Natural killer cell (primary cell): ENCODE results near the gene CTNS. TPM values are rescaled to one million over a fixed set of nuclear protein-coding genes. Genes with fewer than 3 reads are reported as not detected.

ENCODE experiments used
- ATAC-seq, 3 donors: fragments of 150-1000 bp in 2 of 3; fragments of 200-7000 bp in 1 of 3; cut with Tn5 transposase; 1 replicate in 1 of 3; 2 replicates in 2 of 3; pipeline ENCODE4 v1.10.0; 2021; ENCODE audit warnings: mild to moderate bottlenecking in 2 of 3, moderate library complexity in 2 of 3
- DNase-seq, 2 donors: peaks; one replicate each; pipeline versions ENCODE4 v3.0.0 to v3.0.0-alpha.2; 2013 to 2021; ENCODE audit warnings: mixed read lengths in 1 of 2
- H3K27ac ChIP-seq: one replicate; pipeline ENCODE4 v1.5.1; 2013; ENCODE audit warnings: mild to moderate bottlenecking, low read length
- H3K27me3 ChIP-seq: one replicate; pipeline ENCODE4 v1.6.1; 2013; ENCODE audit warnings: low read length; ENCODE audit not compliant: control insufficient read depth, insufficient read depth
- H3K36me3 ChIP-seq: one replicate; pipeline ENCODE4 v1.6.1; 2013; ENCODE audit warnings: low read length; ENCODE audit not compliant: control insufficient read depth, insufficient read depth
- H3K4me1 ChIP-seq: one replicate; pipeline ENCODE4 v1.6.1; 2013; ENCODE audit warnings: low read length; ENCODE audit not compliant: control insufficient read depth, insufficient read depth
- H3K4me3 ChIP-seq: one replicate; pipeline ENCODE4 v1.5.1; 2013; ENCODE audit warnings: low read length
- H3K9me3 ChIP-seq: one replicate; pipeline ENCODE4 v1.6.1; 2013; ENCODE audit warnings: low read length; ENCODE audit not compliant: control insufficient read depth, insufficient read depth
- H3K27ac Mint-ChIP-seq, 2 donors: one replicate each; pipeline ENCODE4 v1.8.0; 2022; ENCODE audit warnings: mild to moderate bottlenecking in 2 of 2, mixed read lengths in 2 of 2, moderate library complexity in 1 of 2
- H3K27me3 Mint-ChIP-seq, 2 donors: one replicate each; pipeline ENCODE4 v1.8.0; 2022; ENCODE audit warnings: low read depth in 2 of 2, mixed read lengths in 2 of 2
- H3K36me3 Mint-ChIP-seq: one replicate; pipeline ENCODE4 v1.8.0; 2022; ENCODE audit warnings: mixed read lengths
- H3K4me1 Mint-ChIP-seq, 2 donors: one replicate each; pipeline ENCODE4 v1.8.0; 2022; ENCODE audit warnings: mixed read lengths in 2 of 2
- H3K4me3 Mint-ChIP-seq: one replicate; pipeline ENCODE4 v1.8.0; 2022; ENCODE audit warnings: mild to moderate bottlenecking, moderate library complexity, mixed read lengths
- H3K9me3 Mint-ChIP-seq, 2 donors: one replicate each; pipeline ENCODE4 v1.8.0; 2022; ENCODE audit warnings: mixed read lengths in 2 of 2
- CTCF ChIP-seq: fragments of 200-600 bp; IDR thresholded peaks from one replicate; pipeline ENCODE4 v1.8.0; 2022; ENCODE audit warnings: antibody characterized with exemption
- WGBS: methylation state at CpG from one replicate; pipeline ENCODE4 v1.1.7; 2013; ENCODE audit warnings: missing lambda C conversion rate; ENCODE audit not compliant: insufficient coverage; 5-methylcytosine and 5-hydroxymethylcytosine counted together
- intact Hi-C: fragments of 100-400 bp; cut with micrococcal nuclease; formaldehyde crosslinking; loops from one replicate; pipeline ENCODE4 v1.14.2; 2022
- total RNA-seq, 4 donors: library from RNA; stranded (reverse); fragments of 120-200 nt in 1 of 4; gene quantifications; one replicate each; pipeline versions ENCODE4 v1.2.3 to v1.2.4, GENCODE V29; 2013 to 2022

CTNS gene
- total RNA-seq, 3 donors from 2014 or later (not counting 1 experiment from before 2014, with no cell fraction given): 7.6 to 24.2 (median 9.6) TPM

- intact Hi-C loops: no loop called here
- no peak for TF ChIP-seq CTCF
- ATAC-seq: no peak
- Mint-ChIP-seq H3K27ac (no peak overlapping the region), H3K27me3 (no peaks in the 10 kb centered on the region), H3K36me3 (no peaks in the 10 kb centered on the region), H3K4me3 (no peak overlapping the region), H3K9me3 (no peaks in the 10 kb centered on the region), H3K4me1 (peaks cover 0 to 6% of the 10 kb centered on the region in 2 donors)
- Histone ChIP-seq H3K4me1 (peaks cover 20% of the 10 kb centered on the region), H3K9me3 (no peaks in the 10 kb centered on the region), H3K27me3 (no peaks in the 10 kb centered on the region), H3K36me3 (no peaks in the 10 kb centered on the region), H3K4me3 (no peak overlapping the region), H3K27ac (no peak overlapping the region)
- 85% methylated on average over 20 of the region's 20 CpGs for WGBS
- no peak for DNase-seq
Measured at GRCh38 chr17:3681565-3681964, 45.0 kb downstream of the CTNS start.

GRCh38 chr17:3682033-3682432, 45.5 kb downstream of the CTNS start:
- intact Hi-C loops: loop anchor here (2.0 kb wide), 2 partner anchors 55 to 145 kb away; no protein-coding TSS in a partner anchor
- H3K27me3 ChIP-seq: no peaks in the 10 kb centered on the region
- Mint-ChIP-seq H3K27me3 (no peaks in the 10 kb centered on the region), H3K4me1 (peaks cover 0 to 6% of the 10 kb centered on the region in 2 donors), H3K36me3 (no peaks in the 10 kb centered on the region), H3K4me3 (no peak overlapping the region), H3K27ac (no peak overlapping the region), H3K9me3 (no peaks in the 10 kb centered on the region)
- no peak for TF ChIP-seq CTCF
- no peaks in the 10 kb centered on the region for H3K36me3 ChIP-seq
- H3K9me3 ChIP-seq: no peaks in the 10 kb centered on the region
- DNase-seq (no peak), ATAC-seq (no peak)
- H3K27ac ChIP-seq: no peak overlapping the region
- WGBS: 98% methylated on average over 12 of the region's 12 CpGs
- H3K4me1 ChIP-seq: peaks cover 20% of the 10 kb centered on the region
- H3K4me3 ChIP-seq: no peak overlapping the region

GRCh38 chr17:3683054-3683511, 46.5 kb downstream of the CTNS start:
- Histone ChIP-seq H3K4me3 (no peak overlapping the region), H3K4me1 (peaks cover 20% of the 10 kb centered on the region), H3K27me3 (no peaks in the 10 kb centered on the region), H3K9me3 (no peaks in the 10 kb centered on the region), H3K27ac (no peak overlapping the region), H3K36me3 (no peaks in the 10 kb centered on the region)
- Mint-ChIP-seq H3K27me3 (no peaks in the 10 kb centered on the region), H3K36me3 (no peaks in the 10 kb centered on the region), H3K9me3 (no peaks in the 10 kb centered on the region), H3K27ac (peak overlapping the region in 1 of 2 donors; percentile 42), H3K4me3 (no peak overlapping the region), H3K4me1 (peaks cover 0 to 6% of the 10 kb centered on the region in 2 donors)
- 8% methylated on average over 6 of the region's 10 CpGs for WGBS
- DNase-seq (peak; percentile 46 to 82), ATAC-seq (peak; percentile 92 to 99 (median 94))
- intact Hi-C loops: loop anchor here (2.0 kb wide), 2 partner anchors 54 to 144 kb away; no protein-coding TSS in a partner anchor
- peak; percentile 96 for TF ChIP-seq CTCF

- WGBS: 80% methylated on average over 10 of the region's 13 CpGs
- no peaks in the 10 kb centered on the region for H3K36me3 Mint-ChIP-seq
- ATAC-seq (no peak), DNase-seq (no peak)
- Histone ChIP-seq H3K27me3 (no peaks in the 10 kb centered on the region), H3K4me1 (peaks cover 33% of the 10 kb centered on the region), H3K4me3 (no peak overlapping the region), H3K27ac (no peak overlapping the region), H3K9me3 (no peaks in the 10 kb centered on the region), H3K36me3 (no peaks in the 10 kb centered on the region)
- H3K4me3 Mint-ChIP-seq: no peak overlapping the region
- no peaks in the 10 kb centered on the region for H3K9me3 Mint-ChIP-seq
- peaks cover 0 to 6% of the 10 kb centered on the region in 2 donors for H3K4me1 Mint-ChIP-seq
- no peaks in the 10 kb centered on the region for H3K27me3 Mint-ChIP-seq
- intact Hi-C loops: no loop called here
- no peak overlapping the region for H3K27ac Mint-ChIP-seq
- TF ChIP-seq CTCF: no peak
Measured at GRCh38 chr17:3685174-3685573, 48.6 kb downstream of the CTNS start.
